ENCODE results near the gene COG7.

COG7 gene

DNA sequence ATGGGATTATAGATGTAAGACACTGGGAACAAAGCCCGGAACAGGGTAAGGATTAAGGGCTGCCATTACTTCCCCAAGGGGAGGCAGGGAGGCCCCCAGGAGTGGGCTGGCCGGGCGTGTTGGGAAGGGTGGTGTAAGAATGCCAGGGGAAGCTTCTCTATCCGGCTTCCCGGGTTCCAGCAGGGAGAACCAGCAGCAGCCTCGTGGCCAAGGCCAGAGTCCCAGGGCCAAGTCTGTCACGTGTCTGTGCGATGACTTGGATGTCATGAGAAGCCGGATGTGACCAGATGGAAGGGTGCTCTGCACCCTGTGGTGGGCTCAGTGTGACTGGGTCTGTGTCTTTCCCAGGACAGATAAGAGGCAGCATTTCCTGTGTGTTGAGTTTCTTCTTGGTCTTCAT is 98.7 kb downstream of the COG7 start:
- no peak for DNase-seq

- DNase-seq = no peak
These were observed 99.5 kb downstream of the COG7 start for GRCh38 chr16:23353440-23353839.

DNA sequence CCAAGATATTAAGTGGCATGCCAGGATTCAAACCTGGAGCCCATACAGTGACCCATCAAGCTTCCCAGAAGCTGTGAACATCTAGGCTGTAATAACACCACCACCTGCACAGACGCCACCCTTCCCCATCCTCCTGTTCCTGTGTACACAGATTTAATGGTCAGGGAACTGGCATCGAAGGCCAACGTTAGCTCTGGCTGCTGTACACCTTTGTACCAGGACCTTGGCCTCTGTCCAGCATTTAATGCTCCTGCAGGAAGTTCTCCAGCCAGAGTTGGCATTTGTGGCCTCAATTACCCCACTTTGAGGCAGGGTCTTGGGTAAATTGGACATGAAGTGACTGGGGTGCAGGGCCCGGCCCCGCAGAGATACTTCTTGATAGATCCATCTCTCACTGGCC is 101.6 kb downstream of the COG7 start:
- no peak for DNase-seq

- DNase-seq = no peak
These were observed 104.2 kb downstream of the COG7 start for GRCh38 chr16:23348579-23349469.

DNA sequence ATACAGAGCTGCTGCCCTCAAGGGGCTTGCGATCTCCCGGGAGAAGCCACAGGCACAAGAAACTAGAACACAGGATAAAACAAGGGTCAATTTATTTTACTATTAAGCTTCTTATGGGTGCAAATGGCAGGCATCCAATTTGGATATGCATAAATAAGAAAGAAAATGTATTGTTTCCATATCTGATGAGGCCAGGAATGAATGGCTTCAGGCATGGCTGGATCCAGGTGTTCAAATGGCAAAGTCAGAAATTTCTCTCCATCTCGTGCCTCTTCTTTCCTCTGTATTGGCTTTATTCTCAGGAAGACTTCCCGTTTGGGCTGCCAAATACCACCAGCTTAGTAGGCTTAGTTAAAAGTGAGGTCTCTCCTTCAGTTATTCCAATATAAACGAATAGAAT is 107.8 kb downstream of the COG7 start:
- DNase-seq = no peak

DNA sequence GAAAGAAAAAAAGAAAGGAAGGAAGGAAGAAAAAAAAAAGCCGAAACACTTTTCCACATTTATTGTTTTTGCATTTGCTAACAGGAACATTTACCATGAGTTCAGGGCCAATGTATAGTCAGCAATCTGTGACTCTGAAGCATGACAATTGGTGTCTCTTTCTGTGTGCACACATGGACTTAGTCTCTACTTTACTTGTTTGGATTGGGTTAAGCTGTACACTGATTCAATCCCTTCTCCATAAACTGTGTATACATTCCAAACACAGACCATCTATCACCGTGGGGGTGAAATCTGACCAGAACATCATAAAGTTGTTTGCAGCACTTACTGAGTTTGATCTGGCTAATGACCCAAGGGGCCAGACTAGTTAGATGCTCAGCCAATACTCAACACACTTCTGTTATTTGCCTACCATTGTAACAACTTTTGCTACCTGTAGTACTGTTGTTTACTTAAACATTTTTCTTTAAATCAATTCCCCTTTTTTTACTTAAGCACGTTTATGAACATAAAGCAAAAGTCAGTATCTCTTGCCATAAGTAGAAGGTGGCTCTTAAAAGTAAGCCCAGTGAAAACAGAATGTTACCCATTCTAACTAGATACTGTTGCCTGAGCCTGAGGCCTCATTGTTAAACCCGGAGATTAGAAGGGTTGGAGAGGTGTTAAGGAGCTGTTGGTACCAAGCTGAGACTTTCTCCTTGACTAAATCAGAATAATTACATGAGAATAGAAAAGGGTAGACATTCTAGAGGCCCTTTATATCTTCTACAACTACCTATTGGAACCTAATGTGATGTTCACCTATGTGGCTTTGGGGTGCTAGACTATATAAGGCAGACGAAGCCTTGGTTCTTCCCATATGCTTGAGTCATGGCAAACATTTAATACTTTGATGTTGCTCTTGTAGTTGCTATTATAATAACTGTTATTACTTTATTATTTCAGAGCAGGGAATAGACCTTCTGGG is 109.1 kb downstream of the COG7 start:
- no peak for DNase-seq

DNA sequence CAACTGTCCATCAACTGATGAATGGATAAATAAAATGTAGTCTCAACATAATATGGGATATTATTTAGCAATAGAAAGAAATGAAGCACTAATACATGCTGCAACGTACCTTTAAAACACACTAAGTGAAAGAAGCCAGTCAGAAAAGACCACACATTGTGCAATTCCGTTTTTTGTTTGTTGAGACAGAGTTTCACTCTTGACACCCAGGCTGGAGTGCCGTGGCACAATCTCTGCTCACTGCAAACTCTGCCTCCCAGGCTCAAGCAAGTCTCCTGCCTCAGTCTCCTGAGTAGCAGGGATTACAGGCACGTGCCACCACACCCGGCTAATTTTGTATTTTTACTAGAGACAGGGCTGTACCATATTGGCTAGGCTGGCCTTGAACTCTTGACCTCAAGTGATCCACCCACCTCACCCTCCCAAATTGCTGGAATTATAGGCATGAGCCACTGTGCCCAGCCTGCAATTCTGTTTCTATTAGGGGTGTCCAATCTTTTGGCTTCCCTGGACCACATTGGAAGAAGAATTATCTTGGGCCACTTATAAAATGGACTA is 110.8 kb downstream of the COG7 start:
- no peak for DNase-seq

- no peak for DNase-seq
These were observed 113.2 kb downstream of the COG7 start for GRCh38 chr16:23339787-23340186.

All from GOT3 (cell line).